A673 (cell line): ENCODE data around the gene BABAM2.

Experiments used
- CTCF ChIP-seq: fragments of 300-800, 200-600 bp; sonication (generic); conservative IDR thresholded peaks from 2 replicates; pipeline ENCODE4 v1.5.1; 2017; ENCODE audit warnings: low read depth, mild to moderate bottlenecking, antibody characterized with exemption, low read length, moderate library complexity, mixed read lengths
- EZH2 ChIP-seq: fragments of 200-600 bp; sonication (generic); IDR thresholded peaks from 2 replicates; pipeline ENCODE4 v1.6.1; 2017; ENCODE audit warnings: borderline replicate concordance, low read depth, mild to moderate bottlenecking, mixed read lengths, antibody characterized with exemption, low read length; ENCODE audit not compliant: poor library complexity, severe bottlenecking

GRCh38 chr2:28173377-28173776, 282.8 kb downstream of the BABAM2 start:
- TF ChIP-seq CTCF: no peak
- no peak for TF ChIP-seq EZH2
